GM19238 (cell line): ENCODE results near the gene LIMS3.
"Not testable (repeated sequence)": the region's sequence is repeated elsewhere in the genome, so short reads cannot be mapped to it uniquely, and the experiment has no call there.

ENCODE experiments used
- DNase-seq: peaks from one replicate; pipeline ENCODE4 v3.0.0; 2011; ENCODE audit warnings: low spot score; ENCODE audit not compliant: insufficient read length

LIMS3 gene

DNA sequence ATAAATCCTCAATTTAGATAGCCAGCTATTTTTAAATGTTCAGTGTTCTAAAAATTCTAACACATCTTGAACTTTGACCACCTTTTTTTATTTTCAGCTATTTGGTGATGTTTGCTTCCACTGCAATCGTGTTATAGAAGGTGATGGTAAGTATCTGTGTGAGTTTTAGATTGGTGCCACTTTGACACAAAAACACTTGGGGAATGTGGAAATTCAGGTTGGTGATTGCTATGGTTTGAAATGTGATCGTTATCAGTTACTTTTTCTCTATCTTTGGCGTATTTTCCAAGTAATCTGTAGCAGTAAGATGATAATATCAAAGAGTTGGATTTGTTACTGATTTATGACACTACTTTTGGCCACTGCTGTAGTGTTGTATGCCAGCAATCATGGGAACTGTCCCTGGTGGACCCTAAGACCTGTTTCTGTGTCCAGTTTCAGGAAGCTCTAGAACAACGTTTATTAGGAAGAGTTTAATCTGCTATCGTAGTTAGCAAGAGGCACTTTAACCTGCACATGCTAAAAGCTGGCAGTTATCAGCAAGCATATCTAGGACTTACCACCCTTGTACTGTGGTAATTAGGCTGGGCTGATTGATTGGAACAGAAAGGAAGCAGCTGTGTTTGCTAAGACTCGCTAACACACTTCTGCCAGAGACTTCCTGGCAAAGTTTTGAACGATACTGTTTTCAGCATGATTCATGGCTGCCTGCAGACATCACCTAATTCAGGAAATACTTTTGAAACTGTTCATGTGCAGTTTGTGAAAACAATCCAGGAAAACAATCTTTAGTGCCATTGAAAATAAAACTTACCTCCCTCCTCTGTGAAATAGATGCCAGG lies 23.3 kb downstream of the LIMS3 start:
- not testable (repeated sequence) for DNase-seq

DNA sequence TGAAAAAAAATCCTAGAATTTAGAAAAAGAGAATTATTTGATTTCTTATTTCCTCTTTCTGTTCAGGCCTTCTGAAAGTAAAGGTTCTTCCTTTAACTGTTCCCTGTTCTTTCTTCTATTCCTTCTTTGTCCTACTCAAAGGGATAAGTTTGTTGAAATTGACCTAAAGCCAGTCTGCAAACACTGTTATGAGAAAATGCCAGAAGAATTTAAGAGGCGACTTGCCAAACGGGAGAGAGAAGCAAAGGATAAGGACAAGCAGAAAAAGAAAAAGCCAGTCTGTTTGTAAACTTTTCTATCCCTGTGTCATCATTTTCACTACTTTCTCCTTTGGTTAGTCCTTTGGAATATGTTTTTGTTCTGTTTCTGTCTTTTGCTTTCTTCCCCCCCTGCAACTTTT lies 26.0 kb downstream of the LIMS3 start:
- not testable (repeated sequence) for DNase-seq

DNA sequence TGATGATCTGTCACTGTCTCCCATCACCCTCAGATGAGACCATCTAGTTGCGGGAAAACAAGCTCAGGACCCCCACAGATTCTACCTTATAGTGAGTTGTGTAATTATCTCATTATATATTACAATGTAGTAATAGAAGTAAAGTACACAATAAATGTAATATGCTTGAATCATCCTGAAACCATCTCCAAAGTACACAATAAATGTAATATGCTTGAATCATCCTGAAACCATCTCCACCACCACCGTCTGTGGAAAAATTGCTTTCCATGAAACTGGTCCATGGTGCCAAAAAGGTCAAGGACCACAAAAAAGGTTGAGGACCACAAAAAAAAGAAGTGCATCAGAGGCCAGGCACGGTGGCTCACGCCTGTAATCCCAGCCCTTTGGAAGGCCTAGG lies 29.3 kb downstream of the LIMS3 start:
- DNase-seq = not testable (repeated sequence)

DNA sequence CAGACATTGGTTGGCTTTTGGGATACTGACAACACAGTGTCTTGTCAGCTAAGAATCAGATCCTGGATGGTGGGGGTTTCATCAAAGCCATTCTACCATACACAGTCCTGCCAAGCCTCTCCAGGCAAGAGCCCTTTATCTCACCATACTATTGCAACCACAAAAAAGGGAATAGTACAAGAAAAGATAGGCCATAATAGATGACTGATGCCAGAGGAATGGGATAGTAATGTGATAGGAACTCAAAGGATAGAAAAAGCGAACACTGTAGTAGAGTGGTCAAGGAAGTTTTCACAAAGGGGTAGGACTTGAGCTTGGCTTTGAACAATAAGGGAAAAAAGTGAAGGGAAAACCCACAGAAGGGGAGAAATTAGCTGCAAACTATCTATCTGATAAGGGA lies 30.7 kb downstream of the LIMS3 start:
- not testable (repeated sequence) for DNase-seq

DNA sequence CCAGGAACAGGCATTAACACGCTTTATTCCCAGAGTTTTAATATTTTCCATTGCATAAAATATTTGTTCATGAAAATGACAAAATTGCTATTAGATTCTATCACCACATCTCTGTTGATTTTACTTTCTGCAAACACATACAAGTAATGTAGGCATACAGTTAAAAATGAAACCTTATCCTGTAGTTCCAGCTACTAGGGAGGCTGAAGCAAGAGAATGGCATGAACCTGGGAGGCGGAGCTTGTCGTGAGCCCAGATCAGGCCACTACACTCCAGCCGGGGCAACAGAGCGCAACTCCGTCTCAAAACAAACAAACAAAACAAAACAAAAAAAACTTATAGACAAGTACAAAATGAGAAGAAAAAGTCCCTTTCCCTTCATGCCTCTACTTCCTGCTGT lies 38.0 kb downstream of the LIMS3 start:
- not testable (repeated sequence) for DNase-seq

DNA sequence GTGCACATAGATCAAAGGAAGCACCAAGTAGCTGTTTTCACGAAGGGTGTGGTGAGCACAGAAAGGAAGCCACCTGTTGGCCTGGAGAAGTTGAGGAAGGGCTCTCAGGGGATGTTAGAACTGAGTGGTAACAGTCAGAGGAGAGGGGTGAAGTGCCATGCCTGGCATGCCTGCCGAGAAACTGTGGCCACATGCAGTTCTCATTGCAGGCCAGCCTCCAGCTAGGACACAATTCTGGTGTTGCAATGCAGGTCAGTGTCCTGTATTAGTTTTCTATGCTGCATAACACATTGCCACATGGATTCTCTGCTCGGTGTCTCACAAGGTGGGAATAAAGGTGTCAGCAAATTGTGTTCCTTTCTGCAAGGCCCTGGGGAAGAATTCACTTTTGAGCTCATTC lies 46.9 kb downstream of the LIMS3 start:
- not testable (repeated sequence) for DNase-seq

DNA sequence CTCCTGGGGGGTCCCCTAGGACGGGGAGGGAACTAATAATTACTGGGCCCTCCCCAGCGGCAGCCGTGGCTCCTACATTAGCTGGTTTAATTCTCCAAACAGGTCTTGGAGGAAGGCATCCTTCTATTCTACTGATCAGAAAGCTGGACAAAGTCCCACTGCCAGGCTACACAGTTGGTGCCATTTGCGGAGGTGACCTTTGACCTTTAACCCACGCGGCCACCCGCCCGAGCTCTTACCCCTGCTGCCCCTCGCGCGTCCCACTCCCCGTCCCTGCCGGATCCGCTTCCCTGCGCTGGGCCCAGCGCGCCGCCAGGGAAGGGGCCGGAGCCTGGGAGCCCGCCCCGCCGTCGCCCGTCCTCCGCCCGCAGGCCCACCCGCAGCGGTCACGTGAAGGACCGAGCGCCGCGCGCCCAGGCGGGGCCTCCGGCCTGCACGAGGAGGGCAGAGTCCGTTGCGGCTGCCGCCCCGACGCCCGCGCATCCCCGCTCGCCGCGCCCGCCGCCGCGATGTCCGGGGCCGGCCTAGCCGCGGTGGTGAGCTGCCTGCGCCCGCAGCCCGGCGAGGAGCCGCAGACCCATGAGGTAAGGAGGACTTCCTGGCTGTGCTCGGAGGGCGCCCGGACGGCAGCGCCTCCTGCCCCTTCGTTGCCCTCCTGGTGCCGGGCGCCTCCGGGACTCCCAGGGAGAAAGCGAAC lies 48.9 kb downstream of the LIMS3 start:
- DNase-seq = not testable (repeated sequence)

DNA sequence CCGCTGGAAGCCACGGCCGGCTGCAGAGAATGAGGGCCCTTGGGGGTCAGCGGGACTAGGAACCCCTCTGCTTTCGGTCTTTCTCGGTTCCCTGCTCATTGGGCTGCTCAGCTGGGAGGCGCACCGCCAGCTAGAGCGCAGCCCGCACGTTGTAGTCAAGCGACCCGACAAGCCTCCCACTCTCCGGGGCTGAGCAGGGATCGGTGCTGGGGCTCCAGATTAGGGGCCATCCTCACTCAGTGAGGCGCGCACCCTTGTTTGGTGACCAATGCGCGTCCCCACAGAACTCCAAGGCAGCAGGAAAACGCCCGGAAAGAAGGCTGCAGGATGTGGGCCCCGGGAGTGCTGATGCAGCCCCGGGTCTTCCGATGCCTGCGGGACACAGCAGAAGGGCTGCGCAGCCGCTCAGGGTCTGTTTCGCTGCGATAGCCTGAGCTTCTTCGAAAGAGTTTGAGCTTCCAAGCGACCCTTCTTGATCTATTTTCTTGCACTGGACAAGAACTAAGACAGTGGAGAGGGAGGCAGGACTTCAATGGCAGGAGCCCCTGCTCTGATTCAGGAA lies 49.6 kb downstream of the LIMS3 start:
- not testable (repeated sequence) for DNase-seq

DNA sequence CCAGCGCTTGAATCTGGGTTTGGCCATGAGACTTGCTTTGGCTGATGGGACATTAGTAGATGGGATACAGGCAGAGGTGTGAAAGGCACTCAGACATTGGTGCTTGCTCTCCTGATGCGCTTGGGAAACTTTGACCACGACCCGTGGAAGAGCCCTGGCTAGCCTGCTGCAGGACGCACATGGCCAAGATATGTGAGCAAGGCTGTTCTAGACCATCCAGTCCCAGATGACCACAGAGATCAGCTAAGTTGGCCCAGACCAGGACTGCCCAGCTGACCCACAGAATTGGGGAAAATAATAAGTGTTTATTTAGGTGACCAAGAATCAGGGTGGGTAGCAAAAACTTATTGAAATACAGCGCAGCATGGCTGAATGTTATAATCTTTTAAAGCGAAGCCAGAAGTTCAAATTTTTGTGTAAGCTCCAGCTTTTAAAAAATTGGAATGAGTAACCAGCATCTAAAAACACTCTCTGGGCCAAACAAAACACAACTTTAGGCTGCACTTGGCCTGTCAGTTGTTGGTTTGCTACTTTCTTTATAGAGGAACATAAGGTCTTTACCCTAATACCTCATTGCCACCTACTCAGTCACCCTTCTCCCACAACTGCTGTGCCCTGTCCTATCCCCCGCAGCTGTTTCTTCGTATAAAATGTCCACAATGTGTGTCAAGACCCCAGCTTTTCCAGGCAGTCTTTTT lies 51.8 kb downstream of the LIMS3 start:
- not testable (repeated sequence) for DNase-seq

DNA sequence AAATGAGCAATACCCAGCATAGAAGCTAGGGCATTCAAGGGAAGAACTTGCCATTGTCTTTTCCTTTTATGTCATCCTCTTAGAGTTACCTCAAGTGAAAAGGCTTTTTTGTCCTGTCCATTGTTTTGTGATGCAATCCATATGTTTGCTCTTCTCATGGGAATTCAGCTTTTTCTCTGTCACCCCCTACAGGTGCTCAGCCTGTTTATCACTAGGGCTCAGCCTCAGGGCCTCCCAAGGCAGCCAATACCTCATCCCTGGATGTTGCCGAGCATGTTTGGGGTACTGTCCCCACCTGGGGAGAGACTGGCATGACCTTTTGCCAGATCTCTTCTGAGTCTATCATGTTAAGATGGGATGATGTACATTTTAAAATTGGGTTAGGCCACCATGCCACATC lies 65.5 kb downstream of the LIMS3 start:
- DNase-seq = not testable (repeated sequence)

DNA sequence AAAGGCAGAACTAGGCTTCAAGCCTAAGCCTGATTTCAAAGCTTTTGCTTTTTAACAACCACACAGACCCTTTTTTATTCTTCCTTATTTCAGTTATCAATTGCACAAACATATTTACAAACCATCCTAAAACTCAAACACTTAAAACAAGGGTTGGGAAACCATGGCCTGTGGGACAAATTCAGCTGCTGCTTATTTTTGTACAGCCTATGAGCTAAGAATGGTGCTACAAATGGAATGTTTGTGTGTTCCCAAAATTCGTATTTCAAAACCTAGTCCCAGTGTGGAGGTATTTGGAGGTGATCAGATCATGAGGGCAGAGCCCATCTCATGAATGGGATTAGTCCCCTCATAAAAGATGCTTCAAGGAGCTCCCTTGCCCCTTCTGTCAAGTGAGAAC lies 67.0 kb downstream of the LIMS3 start:
- not testable (repeated sequence) for DNase-seq

DNA sequence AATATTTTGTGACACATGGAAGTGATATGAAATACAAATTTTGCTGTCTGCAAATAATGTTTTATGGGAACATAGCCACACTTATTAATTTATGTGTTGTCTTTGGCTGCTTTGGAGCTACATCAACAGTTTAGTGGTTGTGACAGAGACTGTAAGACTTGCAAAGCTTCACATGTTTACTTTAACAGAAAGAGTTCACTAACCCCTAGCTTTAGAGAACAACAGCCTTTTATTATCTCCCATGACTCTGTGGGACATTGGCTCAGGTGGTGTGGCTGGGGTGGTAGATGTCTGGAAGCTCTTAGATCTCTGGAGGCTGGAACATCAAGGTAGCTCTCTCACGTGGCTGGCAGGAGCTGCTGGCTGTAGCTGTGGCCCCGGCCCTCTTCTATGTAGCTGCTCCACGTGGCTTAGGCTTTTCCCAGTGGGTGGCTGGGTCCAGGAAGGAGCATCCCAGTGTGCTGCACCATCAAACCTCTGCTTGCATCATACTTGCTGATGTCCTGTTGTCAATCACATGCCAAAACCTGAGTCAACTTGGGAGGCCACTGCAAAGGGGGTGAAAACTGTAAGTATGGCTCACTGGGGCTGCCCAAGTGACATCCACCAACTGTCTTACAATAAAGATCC lies 67.7 kb downstream of the LIMS3 start:
- DNase-seq = not testable (repeated sequence)

DNA sequence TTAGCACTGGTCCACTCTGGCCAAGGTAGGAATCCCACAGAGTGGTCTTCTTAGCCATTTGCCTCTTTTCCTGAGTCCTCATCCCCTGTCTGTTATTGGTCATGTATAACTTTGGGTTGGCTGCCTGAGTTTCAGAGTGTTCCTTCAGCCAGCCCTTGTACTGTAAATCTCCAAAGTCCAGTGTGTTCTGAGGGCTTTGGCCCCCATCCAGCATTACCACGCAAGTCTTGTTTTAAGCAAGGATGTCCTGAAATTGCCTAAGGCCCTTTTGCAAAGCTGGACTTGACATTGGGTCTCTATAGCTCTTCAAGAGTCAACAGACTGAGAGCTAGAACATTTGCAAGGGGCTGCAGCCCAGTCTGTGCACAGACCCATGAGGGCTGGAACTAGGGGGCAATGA lies 68.4 kb downstream of the LIMS3 start:
- DNase-seq = not testable (repeated sequence)

DNA sequence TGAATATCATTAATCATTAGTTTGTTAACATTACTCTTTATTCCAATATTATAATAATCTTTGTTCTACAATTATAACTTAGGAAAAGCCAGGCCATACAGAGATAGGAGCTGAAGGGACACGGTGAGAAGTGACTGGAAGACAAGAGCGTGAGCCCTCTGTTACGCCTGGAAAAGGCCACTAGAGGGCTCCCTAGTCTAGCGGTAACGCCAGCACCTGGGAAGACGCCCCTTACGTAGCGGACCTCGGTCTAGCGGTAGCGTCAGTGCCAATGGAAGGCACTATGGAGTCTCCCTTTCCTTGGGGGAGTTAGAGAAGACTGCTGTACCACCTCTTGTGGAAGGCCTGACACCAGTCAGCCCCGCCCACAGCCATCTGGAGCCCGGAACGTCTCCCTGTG lies 71.4 kb downstream of the LIMS3 start:
- DNase-seq = not testable (repeated sequence)

DNA sequence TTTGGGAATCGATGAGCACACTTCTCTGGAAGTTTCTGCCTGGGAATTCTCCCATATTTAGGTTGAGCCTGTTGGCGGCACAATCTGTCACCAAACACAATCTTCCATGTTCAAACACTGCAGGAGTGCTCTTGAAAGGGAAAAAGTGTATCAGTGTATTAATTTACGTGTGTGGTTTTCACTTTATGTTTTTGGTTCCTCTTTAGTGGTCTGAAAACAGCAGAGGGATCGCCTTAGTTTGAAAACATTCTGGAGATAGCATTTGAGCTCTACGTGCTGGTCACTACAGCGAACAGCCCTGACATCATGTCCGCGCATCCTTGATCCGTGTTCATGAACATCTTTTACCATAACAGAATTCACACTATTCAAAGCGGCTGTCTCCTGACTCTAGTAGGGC lies 73.2 kb downstream of the LIMS3 start:
- not testable (repeated sequence) for DNase-seq
